Panc1 (cell line): ENCODE data around the gene MYO1B. TPM values are rescaled to one million over a fixed set of nuclear protein-coding genes. Genes with fewer than 3 reads are reported as not detected.

Experiments used
- ATAC-seq: fragments of 200-7000 bp; cut with Tn5 transposase; 2 replicates; pipeline ENCODE4 v1.9.1; 2020; ENCODE audit warnings: mild to moderate bottlenecking, moderate library complexity
- BruUV-seq: library from RNA; stranded (reverse); fragments of 400-500 nt; replicated peaks from 2 replicates; lab custom pipeline; 2021; lab: Mats Ljungman, UMichigan
- CTCF ChIA-PET: fragments of 300-600 bp; sonication (Branson Sonifier 250); formaldehyde crosslinking; loops from one replicate; lab custom pipeline; 2022; ENCODE audit warnings: antibody characterized with exemption; lab: Charles Lee
- POLR2A ChIA-PET: fragments of 300-600 bp; sonication (Branson Sonifier 250); formaldehyde crosslinking; loops from one replicate; lab custom pipeline; 2022; ENCODE audit warnings: antibody characterized with exemption; lab: Charles Lee
- DNase-seq: peaks from one replicate; pipeline ENCODE4 v3.0.0-alpha.2; 2010; ENCODE audit warnings: low read depth, low spot score
- H3K27ac ChIP-seq: 2 replicates; pipeline ENCODE4 v1.5.1; 2011; ENCODE audit warnings: mild to moderate bottlenecking, low read length, inconsistent platforms
- H3K27me3 ChIP-seq: fragments of 200-500 bp; sonication (Bioruptor generic); 2 replicates; pipeline ENCODE4 v1.6.0; 2014; ENCODE audit warnings: low read length, inconsistent platforms; ENCODE audit not compliant: control insufficient read depth, insufficient read depth
- H3K36me3 ChIP-seq: fragments of 200-500 bp; sonication (Bioruptor generic); 2 replicates; pipeline ENCODE4 v1.5.1; 2014; ENCODE audit warnings: inconsistent platforms, mild to moderate bottlenecking, low read length, moderate library complexity; ENCODE audit not compliant: control insufficient read depth, insufficient read depth
- H3K4me1 ChIP-seq: 2 replicates; pipeline ENCODE4 v1.5.1; 2011; ENCODE audit warnings: inconsistent platforms, mild to moderate bottlenecking, low read length, moderate library complexity; ENCODE audit not compliant: control insufficient read depth, insufficient read depth
- H3K4me3 ChIP-seq, 2 experiments: 2 replicates each; pipeline ENCODE4 v1.5.1; 2011 to 2012; ENCODE audit warnings: low read depth in 2 of 2, low read length in 2 of 2, mild to moderate bottlenecking in 2 of 2, inconsistent platforms in 1 of 2, moderate library complexity in 1 of 2
- H3K9me3 ChIP-seq: fragments of 200-500 bp; sonication (Bioruptor generic); 2 replicates; pipeline ENCODE4 v1.5.1; 2014; ENCODE audit warnings: low read depth, mild to moderate bottlenecking, inconsistent platforms, low read length, moderate library complexity; ENCODE audit not compliant: control insufficient read depth, insufficient read depth
- CTCF ChIP-seq: fragments of 450-650 bp; IDR thresholded peaks from 2 replicates; pipeline ENCODE4 v1.5.1; 2017; ENCODE audit warnings: mild to moderate bottlenecking
- POLR2AphosphoS5 ChIP-seq: IDR thresholded peaks from 2 replicates; pipeline ENCODE4 v1.6.1; 2012; ENCODE audit warnings: mild to moderate bottlenecking, low read depth, low read length, moderate library complexity
- REST ChIP-seq, 2 experiments: IDR thresholded peaks; 2 replicates each; pipeline ENCODE4 v1.6.1; 2011 to 2012; ENCODE audit warnings: low read depth in 2 of 2, control low read depth in 1 of 2, low read length in 1 of 2, mild to moderate bottlenecking in 1 of 2, moderate library complexity in 1 of 2; ENCODE audit not compliant: insufficient read depth in 1 of 2
- SIN3A ChIP-seq: IDR thresholded peaks from 2 replicates; pipeline ENCODE4 v1.6.1; 2012; ENCODE audit warnings: low read depth, mild to moderate bottlenecking, low read length, moderate library complexity, borderline replicate concordance; ENCODE audit not compliant: insufficient read depth
- TCF7L2 ChIP-seq: IDR thresholded peaks from 2 replicates; pipeline ENCODE4 v1.6.1; 2011; ENCODE audit warnings: mild to moderate bottlenecking, low read depth, low read length, inconsistent platforms
- in situ Hi-C: cut with HindIII; loops from 2 replicates; pipeline ENCODE4 v1.10.0; 2016; ENCODE audit warnings: low sequenced_read_pairs, low pct_unique_long_range_greater_than_20kb
- intact Hi-C: fragments of 100-400 bp; cut with micrococcal nuclease; formaldehyde crosslinking; loops from one replicate; pipeline ENCODE4 v1.10.0; 2022; ENCODE audit not compliant: unreplicated experiment
- total RNA-seq: library from RNA; stranded (reverse); gene quantifications from one replicate; pipeline ENCODE4 v1.2.1, GENCODE V29; 2021; ENCODE audit not compliant: unreplicated experiment

Gene MYO1B
- total RNA-seq, 1 experiment from 2014 or later: 51.5 TPM

GRCh38 chr2:191228861-191229260, 16.3 kb upstream of the MYO1B start:
- intact Hi-C loops (no loop called here), in situ Hi-C loops (no loop called here)
- Histone ChIP-seq H3K27me3 (no peaks in the 10 kb centered on the region), H3K36me3 (no peaks in the 10 kb centered on the region), H3K4me1 (no peaks in the 10 kb centered on the region), H3K27ac (no peak overlapping the region), H3K4me3 (no peak overlapping the region), H3K9me3 (peaks cover 8% of the 10 kb centered on the region; the same call in 1 of the 2 replicates)
- DNase-seq (no peak), ATAC-seq (no peak)
- POLR2A ChIA-PET: no interaction called here
- no TSS peak for BruUV-seq
- TF ChIP-seq CTCF (no peak), SIN3A (no peak), POLR2AphosphoS5 (no peak), REST (IDR thresholded peaks at IDR 0.05; ENCODE audit: insufficient read depth in 1 of 2, low read depth in 2 of 2, low read length in 1 of 2) (no peak)
- CTCF ChIA-PET: no interaction called here

- H3K27me3 ChIP-seq: no peaks in the 10 kb centered on the region
- peaks cover 8% of the 10 kb centered on the region; the same call in 1 of the 2 replicates for H3K9me3 ChIP-seq
- H3K4me3 ChIP-seq: no peak overlapping the region
- no peak overlapping the region for H3K27ac ChIP-seq
- POLR2A ChIA-PET: no interaction called here
- intact Hi-C loops: no loop called here
- ATAC-seq (no peak), DNase-seq (no peak)
- H3K36me3 ChIP-seq: no peaks in the 10 kb centered on the region
- in situ Hi-C loops: no loop called here
- BruUV-seq: no TSS peak
- no peaks in the 10 kb centered on the region for H3K4me1 ChIP-seq
- TF ChIP-seq REST (IDR thresholded peaks at IDR 0.05; ENCODE audit: insufficient read depth in 1 of 2, low read depth in 2 of 2, low read length in 1 of 2) (no peak), TCF7L2 (no peak), SIN3A (no peak), CTCF (no peak), POLR2AphosphoS5 (no peak)
- CTCF ChIA-PET: no interaction called here
These were observed 15.0 kb upstream of the MYO1B start for GRCh38 chr2:191230174-191230573.
